T47D (cell line): Measurements from ENCODE around the gene IGFBP4.

Experiments
- DNase-seq, 2 experiments: peaks; one replicate each; pipeline versions ENCODE4 v3.0.0 to v3.0.0-alpha.2; 2011 to 2012; ENCODE audit warnings: low read depth in 1 of 2, low spot score in 1 of 2
- JUND ChIP-seq: IDR thresholded peaks from 2 replicates; pipeline ENCODE4 v1.6.1; 2012; ENCODE audit warnings: low read depth
- in situ Hi-C: cut with HindIII; loops from 2 replicates; pipeline ENCODE4 v1.10.0; 2016; ENCODE audit warnings: low sequenced_read_pairs, low pct_unique_long_range_greater_than_20kb

Gene IGFBP4

GRCh38 chr17:40461732-40462342 lies 18.6 kb downstream of the IGFBP4 start:
- no peak for DNase-seq
- TF ChIP-seq JUND: no peak
- in situ Hi-C loops: no loop called here

GRCh38 chr17:40462343-40463121 lies 19.3 kb downstream of the IGFBP4 start:
- DNase-seq: no peak
- in situ Hi-C loops: no loop called here
- TF ChIP-seq JUND: no peak

GRCh38 chr17:40463122-40463550 lies 19.9 kb downstream of the IGFBP4 start:
- no peak for DNase-seq
- TF ChIP-seq JUND: no peak
- in situ Hi-C loops: no loop called here

GRCh38 chr17:40464392-40464855 lies 21.2 kb downstream of the IGFBP4 start:
- no peak for TF ChIP-seq JUND
- in situ Hi-C loops: no loop called here
- DNase-seq: no peak

- TF ChIP-seq JUND: no peak
- DNase-seq: no peak
- in situ Hi-C loops: no loop called here
These were observed 23.2 kb downstream of the IGFBP4 start for GRCh38 chr17:40466298-40466971.

- in situ Hi-C loops: no loop called here
- no peak for DNase-seq
- TF ChIP-seq JUND: no peak
These were observed 24.1 kb downstream of the IGFBP4 start for GRCh38 chr17:40467281-40467867.

- in situ Hi-C loops: no loop called here
- DNase-seq: no peak
- no peak for TF ChIP-seq JUND
These were observed 25.3 kb downstream of the IGFBP4 start for GRCh38 chr17:40468560-40468959.

- TF ChIP-seq JUND: no peak
- DNase-seq: no peak
- in situ Hi-C loops: no loop called here
These were observed 26.8 kb downstream of the IGFBP4 start for GRCh38 chr17:40469805-40470675.

GRCh38 chr17:40470932-40471828 lies 27.9 kb downstream of the IGFBP4 start:
- no peak for DNase-seq
- TF ChIP-seq JUND: no peak
- in situ Hi-C loops: no loop called here

GRCh38 chr17:40471846-40472732 lies 28.8 kb downstream of the IGFBP4 start:
- no peak for TF ChIP-seq JUND
- in situ Hi-C loops: no loop called here
- DNase-seq: no peak
